HL-60 (cell line): ENCODE results near the gene ITFG2.

Experiments
- DNase-seq, 2 experiments: peaks; one replicate each; pipeline ENCODE4 v3.0.0-alpha.2; 2010 to 2020; ENCODE audit warnings: low read depth in 1 of 2, low spot score in 1 of 2
- H3K27ac ChIP-seq: fragments of 250-450 bp; sonication (Bioruptor Pico); replicated peaks from 2 replicates; pipeline ENCODE4 v1.5.1; 2020; ENCODE audit warnings: mild to moderate bottlenecking, moderate library complexity
- H3K27me3 ChIP-seq: fragments of 250-450 bp; sonication (Bioruptor Pico); 2 replicates; pipeline ENCODE4 v1.5.1; 2021; ENCODE audit warnings: mild to moderate bottlenecking, moderate library complexity; ENCODE audit not compliant: insufficient read depth, poor library complexity, severe bottlenecking
- H3K4me3 ChIP-seq: replicated peaks from 2 replicates; pipeline ENCODE4 v1.5.1; 2011; ENCODE audit warnings: mild to moderate bottlenecking, control low read depth, low read length; ENCODE audit not compliant: insufficient read depth
- GABPA ChIP-seq: IDR thresholded peaks from 2 replicates; pipeline ENCODE4 v1.6.1; 2012; ENCODE audit warnings: low read depth
- POLR2AphosphoS5 ChIP-seq: IDR thresholded peaks from 2 replicates; pipeline ENCODE4 v1.6.1; 2012; ENCODE audit warnings: low read depth
- SPI1 ChIP-seq: IDR thresholded peaks from 2 replicates; pipeline ENCODE4 v1.6.1; 2012; ENCODE audit warnings: low read depth, mild to moderate bottlenecking, borderline replicate concordance
- TF ChIP-seq, protein P1 (sequence below): IDR thresholded peaks from 2 replicates; pipeline ENCODE4 v1.6.1; 2012; ENCODE audit warnings: low read depth; ENCODE audit not compliant: insufficient replicate concordance
- TF ChIP-seq, protein P2 (sequence below): IDR thresholded peaks from one replicate; pipeline ENCODE4 v1.5.1; 2011; ENCODE audit warnings: low read length, control low read depth, inconsistent platforms; ENCODE audit not compliant: insufficient read depth

ITFG2 gene

DNA sequence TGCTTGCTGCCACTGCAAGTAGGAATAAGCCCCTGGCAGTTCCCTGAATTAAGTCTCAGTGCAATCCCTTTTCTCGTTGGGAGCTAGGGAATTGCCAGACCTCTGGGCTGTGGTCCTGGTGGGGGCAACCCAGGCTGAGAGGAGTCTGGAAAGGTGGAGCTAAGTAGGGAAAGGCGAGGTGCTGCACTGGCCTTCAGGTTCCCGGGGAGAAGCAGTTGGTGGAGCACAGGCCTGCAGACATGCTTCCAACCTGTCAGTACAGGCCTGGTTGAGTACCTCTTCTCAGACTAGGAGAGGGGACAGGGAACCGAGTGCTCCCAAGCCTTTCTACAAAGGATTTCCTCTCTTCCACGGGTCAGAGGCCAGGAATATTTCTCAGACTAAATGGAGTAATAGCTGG, 20.9 kb downstream of the ITFG2 start:
- H3K27ac ChIP-seq: no peak overlapping the region
- TF ChIP-seq SPI1 (no peak), GABPA (no peak), POLR2AphosphoS5 (no peak)
- TF ChIP-seq, protein P1, sequence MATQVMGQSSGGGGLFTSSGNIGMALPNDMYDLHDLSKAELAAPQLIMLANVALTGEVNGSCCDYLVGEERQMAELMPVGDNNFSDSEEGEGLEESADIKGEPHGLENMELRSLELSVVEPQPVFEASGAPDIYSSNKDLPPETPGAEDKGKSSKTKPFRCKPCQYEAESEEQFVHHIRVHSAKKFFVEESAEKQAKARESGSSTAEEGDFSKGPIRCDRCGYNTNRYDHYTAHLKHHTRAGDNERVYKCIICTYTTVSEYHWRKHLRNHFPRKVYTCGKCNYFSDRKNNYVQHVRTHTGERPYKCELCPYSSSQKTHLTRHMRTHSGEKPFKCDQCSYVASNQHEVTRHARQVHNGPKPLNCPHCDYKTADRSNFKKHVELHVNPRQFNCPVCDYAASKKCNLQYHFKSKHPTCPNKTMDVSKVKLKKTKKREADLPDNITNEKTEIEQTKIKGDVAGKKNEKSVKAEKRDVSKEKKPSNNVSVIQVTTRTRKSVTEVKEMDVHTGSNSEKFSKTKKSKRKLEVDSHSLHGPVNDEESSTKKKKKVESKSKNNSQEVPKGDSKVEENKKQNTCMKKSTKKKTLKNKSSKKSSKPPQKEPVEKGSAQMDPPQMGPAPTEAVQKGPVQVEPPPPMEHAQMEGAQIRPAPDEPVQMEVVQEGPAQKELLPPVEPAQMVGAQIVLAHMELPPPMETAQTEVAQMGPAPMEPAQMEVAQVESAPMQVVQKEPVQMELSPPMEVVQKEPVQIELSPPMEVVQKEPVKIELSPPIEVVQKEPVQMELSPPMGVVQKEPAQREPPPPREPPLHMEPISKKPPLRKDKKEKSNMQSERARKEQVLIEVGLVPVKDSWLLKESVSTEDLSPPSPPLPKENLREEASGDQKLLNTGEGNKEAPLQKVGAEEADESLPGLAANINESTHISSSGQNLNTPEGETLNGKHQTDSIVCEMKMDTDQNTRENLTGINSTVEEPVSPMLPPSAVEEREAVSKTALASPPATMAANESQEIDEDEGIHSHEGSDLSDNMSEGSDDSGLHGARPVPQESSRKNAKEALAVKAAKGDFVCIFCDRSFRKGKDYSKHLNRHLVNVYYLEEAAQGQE: no peak
- TF ChIP-seq, protein P2, sequence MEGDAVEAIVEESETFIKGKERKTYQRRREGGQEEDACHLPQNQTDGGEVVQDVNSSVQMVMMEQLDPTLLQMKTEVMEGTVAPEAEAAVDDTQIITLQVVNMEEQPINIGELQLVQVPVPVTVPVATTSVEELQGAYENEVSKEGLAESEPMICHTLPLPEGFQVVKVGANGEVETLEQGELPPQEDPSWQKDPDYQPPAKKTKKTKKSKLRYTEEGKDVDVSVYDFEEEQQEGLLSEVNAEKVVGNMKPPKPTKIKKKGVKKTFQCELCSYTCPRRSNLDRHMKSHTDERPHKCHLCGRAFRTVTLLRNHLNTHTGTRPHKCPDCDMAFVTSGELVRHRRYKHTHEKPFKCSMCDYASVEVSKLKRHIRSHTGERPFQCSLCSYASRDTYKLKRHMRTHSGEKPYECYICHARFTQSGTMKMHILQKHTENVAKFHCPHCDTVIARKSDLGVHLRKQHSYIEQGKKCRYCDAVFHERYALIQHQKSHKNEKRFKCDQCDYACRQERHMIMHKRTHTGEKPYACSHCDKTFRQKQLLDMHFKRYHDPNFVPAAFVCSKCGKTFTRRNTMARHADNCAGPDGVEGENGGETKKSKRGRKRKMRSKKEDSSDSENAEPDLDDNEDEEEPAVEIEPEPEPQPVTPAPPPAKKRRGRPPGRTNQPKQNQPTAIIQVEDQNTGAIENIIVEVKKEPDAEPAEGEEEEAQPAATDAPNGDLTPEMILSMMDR: no peak
- no peaks in the 10 kb centered on the region for H3K27me3 ChIP-seq
- no peak overlapping the region for H3K4me3 ChIP-seq
- no peak for DNase-seq

DNA sequence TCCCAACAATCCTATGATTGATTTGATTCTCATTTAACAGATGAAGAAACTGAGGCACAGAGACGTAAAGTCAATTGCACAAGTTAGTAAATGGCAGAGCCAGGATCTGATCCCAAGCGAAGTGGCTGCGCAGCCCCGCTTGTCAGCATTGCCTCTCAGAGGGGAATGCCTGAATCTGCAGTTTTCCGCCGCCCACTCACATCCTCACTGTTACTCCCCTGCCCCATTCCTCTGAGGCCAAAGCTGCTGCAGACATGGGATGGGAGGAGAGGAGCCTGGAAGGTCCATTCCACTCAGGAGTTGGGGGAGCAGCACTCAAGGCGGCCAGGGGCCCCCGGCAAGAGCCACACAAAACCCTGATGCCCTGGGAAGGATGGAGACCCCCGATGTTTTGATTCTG, 21.3 kb downstream of the ITFG2 start:
- TF ChIP-seq, protein P2: no peak
- TF ChIP-seq SPI1 (no peak), GABPA (no peak), POLR2AphosphoS5 (no peak)
- TF ChIP-seq, protein P1: no peak
- DNase-seq: no peak
- H3K27ac ChIP-seq: no peak overlapping the region

DNA sequence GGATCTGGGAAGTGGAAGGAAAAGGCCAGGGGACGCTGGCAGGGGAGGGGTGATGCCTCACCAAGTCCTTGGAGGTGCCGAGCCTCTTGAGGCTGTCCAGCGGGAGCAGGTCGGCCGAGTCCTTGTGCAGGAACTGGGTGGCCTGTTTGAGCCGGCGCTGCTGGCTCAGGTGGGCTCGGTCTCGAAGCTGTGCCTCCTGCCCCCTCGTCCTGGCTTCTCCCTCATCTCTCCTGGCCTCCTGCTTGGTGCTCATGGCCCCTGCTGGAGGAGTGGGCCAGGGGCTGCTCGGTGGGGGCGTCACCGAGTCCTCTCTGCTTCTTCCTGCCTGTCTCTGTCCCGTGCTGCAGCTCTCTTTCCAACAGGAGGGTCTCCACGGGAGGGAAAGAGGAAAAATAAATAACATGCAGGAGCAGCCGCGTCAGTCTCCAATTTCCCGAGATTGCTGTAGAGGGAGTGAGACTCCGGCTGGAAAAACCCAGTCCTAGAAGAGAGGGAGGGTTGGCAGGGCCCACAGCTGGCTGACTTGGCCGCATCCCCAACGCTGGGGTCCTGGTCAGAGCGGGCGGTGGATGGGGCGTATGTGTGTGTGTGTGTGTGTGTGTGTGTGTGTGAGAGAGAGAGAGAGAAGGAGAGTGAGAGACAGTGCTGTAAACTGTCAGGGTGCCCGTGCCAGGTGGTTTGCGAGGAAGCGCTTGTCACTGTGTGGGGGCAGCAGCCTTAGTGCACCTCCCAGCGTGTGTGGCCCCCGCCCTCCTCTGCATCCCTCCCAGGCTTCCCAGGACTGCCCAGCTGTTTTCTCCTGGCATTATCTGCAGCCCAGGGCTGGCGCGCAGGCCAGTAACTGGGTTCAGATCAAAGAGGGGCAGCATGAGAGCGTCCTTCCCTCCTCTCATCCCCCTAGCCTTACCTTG, 22.4 kb downstream of the ITFG2 start, which contains the start of gene NRIP2:
Gene NRIP2 (minus strand): TSS at position 455 of the 911 bp plus-strand sequence. CDS start 52 bp downstream, at position 403.
- no peak for DNase-seq
- Histone ChIP-seq H3K27ac (no peak within 1 kb of the TSS; the same call in 1 of the 2 replicates), H3K4me3 (no peak within 1 kb of the TSS), H3K27me3 (no peaks in the 10 kb centered on the region)
- TF ChIP-seq, protein P2: no peak
- TF ChIP-seq SPI1 (no peak), GABPA (no peak), POLR2AphosphoS5 (no peak)
- TF ChIP-seq, protein P1: no peak

More for the DNA sequence above, 21.3 kb downstream of the ITFG2 start:
- Histone ChIP-seq H3K4me3 (no peak overlapping the region), H3K27me3 (no peaks in the 10 kb centered on the region)
